Brain microvascular endothelial cell (primary cell): Measurements from ENCODE around the gene REV1.

ENCODE experiments used
- DNase-seq: peaks from one replicate; pipeline ENCODE4 v3.0.0-alpha.2; 2020
- H3K27ac ChIP-seq: fragments of 250-450 bp; sonication (Bioruptor Pico); 2 replicates; pipeline ENCODE4 v1.5.1; 2020; ENCODE audit warnings: mild to moderate bottlenecking, moderate library complexity
- H3K27me3 ChIP-seq: fragments of 250-450 bp; sonication (Bioruptor Pico); replicated peaks from 2 replicates; pipeline ENCODE4 v1.5.1; 2020; ENCODE audit warnings: mild to moderate bottlenecking
- H3K36me3 ChIP-seq: fragments of 250-450 bp; sonication (Bioruptor Pico); replicated peaks from 2 replicates; pipeline ENCODE4 v1.5.1; 2020; ENCODE audit warnings: mild to moderate bottlenecking
- H3K4me3 ChIP-seq: 2 replicates; pipeline ENCODE4 v1.5.1; 2011; ENCODE audit warnings: low read depth, mild to moderate bottlenecking, control low read depth, low read length, moderate library complexity
- in situ Hi-C: cut with HindIII; loops from 2 replicates; pipeline ENCODE4 v1.10.0; 2017; ENCODE audit warnings: low sequenced_read_pairs, low pct_ligation_motif_present
- TF ChIP-seq, protein P1 (sequence below): IDR thresholded peaks from 2 replicates; pipeline ENCODE4 v1.5.1; 2011; ENCODE audit warnings: low read depth, mild to moderate bottlenecking, moderate library complexity, low read length, control low read depth, inconsistent platforms; ENCODE audit errors: missing control alignments

The REV1 gene

DNA sequence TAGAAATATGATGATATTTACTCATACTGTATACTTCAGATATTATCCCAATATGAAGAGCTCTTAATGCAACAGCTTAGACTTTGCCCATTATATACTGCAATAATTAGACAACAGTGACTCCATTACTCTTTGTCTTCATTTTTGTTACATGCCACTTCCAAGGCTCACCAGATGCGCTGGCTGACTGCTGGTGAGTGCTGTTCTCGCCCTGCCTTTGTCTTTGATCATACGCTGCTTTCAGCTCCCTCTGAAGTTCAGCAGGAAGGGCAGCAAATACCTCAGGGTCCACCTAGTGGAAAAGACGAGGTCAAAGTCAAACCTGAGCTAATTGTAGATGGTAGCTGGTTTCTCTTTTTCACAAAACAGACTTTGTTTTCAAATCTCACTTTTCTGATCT lies 86.3 kb downstream of the REV1 start:
- in situ Hi-C loops, result no loop called here
- DNase-seq, result no peak
- Histone ChIP-seq H3K27me3 (no peaks in the 10 kb centered on the region), H3K36me3 (peaks cover 63% of the 10 kb centered on the region), H3K27ac (no peak overlapping the region), H3K4me3 (no peak overlapping the region)
- TF ChIP-seq, protein P1, sequence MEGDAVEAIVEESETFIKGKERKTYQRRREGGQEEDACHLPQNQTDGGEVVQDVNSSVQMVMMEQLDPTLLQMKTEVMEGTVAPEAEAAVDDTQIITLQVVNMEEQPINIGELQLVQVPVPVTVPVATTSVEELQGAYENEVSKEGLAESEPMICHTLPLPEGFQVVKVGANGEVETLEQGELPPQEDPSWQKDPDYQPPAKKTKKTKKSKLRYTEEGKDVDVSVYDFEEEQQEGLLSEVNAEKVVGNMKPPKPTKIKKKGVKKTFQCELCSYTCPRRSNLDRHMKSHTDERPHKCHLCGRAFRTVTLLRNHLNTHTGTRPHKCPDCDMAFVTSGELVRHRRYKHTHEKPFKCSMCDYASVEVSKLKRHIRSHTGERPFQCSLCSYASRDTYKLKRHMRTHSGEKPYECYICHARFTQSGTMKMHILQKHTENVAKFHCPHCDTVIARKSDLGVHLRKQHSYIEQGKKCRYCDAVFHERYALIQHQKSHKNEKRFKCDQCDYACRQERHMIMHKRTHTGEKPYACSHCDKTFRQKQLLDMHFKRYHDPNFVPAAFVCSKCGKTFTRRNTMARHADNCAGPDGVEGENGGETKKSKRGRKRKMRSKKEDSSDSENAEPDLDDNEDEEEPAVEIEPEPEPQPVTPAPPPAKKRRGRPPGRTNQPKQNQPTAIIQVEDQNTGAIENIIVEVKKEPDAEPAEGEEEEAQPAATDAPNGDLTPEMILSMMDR, result no peak

DNA sequence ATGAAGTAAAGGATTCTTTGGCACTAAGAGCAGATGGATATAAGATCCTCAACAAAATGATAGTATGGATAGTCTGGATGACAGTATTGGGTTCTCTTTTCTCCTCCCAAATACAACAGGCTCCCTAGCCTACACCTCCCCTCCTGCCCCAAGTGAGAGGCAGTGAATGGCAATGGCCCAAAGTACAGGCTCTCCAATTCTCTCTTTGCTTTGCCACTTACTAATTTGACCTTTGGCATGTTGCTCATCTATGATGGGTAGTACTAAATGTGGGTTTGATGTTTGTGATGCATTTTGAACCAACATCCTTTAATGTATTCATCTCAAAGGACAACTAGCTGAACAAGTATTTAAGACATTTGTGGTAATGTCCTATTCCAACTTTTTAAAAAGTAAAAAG lies 86.7 kb downstream of the REV1 start:
- Histone ChIP-seq H3K27ac (no peak overlapping the region), H3K36me3 (peaks cover 68% of the 10 kb centered on the region), H3K4me3 (no peak overlapping the region), H3K27me3 (no peaks in the 10 kb centered on the region)
- DNase-seq, result no peak
- in situ Hi-C loops, result no loop called here
- TF ChIP-seq, protein P1, result no peak

DNA sequence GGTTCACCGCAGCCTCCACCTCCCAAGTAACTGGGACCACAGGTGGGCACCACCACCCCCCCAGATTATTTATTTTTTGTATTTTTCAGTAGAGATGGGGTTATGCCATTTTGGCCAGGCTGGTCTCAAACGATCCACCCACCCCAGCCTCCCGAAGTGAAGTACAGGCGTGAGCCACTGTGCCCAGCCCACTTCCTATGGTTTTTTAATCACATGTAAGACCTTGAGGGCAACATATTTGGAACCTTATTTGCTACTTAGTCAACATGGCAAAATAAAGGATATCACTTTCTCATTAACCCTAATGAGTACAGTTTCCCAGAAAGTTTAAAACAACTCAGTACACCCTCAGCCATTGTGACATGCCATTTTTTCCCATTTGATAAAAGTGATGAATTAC lies 88.0 kb downstream of the REV1 start:
- H3K27ac ChIP-seq, result no peak overlapping the region
- in situ Hi-C loops, result no loop called here

DNA sequence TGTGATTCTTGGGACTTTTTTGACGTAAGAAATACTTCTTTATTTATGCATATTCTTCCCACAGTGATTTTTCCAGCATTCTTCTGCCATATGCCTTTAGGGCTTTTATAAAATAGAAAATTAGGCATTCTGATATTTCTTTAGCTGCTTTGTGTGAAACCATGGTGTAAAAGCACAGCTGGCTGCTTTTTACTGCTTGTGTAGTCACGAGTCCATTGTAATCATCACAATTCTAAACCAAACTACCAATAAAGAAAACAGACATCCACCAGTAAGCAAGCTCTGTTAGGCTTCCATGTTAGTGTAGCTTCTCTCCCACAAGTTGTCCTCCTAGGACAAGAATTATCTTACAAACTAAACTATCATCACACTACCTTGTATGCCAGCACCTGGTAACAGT lies 90.0 kb downstream of the REV1 start:
- no peak overlapping the region for H3K4me3 ChIP-seq
- in situ Hi-C loops, result no loop called here
- peaks cover 77% of the 10 kb centered on the region for H3K36me3 ChIP-seq
- H3K27me3 ChIP-seq, result no peaks in the 10 kb centered on the region
- no peak overlapping the region for H3K27ac ChIP-seq
- TF ChIP-seq, protein P1, result no peak
- no peak for DNase-seq

More for the DNA sequence above, 88.0 kb downstream of the REV1 start:
- Histone ChIP-seq H3K4me3 (no peak overlapping the region), H3K36me3 (peaks cover 73% of the 10 kb centered on the region), H3K27me3 (no peaks in the 10 kb centered on the region)
- no peak for DNase-seq
- TF ChIP-seq, protein P1, result no peak

DNA sequence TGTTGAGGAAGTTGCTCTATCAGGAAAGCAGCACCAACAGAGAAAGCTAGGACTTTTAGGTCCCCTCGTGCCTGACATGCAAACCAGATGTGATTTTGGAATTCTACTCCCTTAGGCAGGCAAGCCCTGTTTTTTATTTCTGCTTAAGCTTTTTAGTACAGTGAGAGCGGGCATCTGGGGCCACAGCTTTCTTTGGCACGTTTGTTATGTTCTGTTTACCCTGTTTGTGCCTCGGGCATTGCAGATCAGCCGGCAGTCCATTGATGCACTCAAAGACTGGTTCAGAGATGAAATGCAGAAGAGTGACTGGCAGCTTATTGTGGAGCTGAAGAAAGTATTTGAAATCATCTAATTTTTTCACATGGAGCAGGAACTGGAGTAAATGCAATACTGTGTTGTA lies 90.8 kb downstream of the REV1 start:
- Histone ChIP-seq H3K36me3 (peaks cover 76% of the 10 kb centered on the region), H3K4me3 (no peak overlapping the region), H3K27me3 (no peaks in the 10 kb centered on the region), H3K27ac (no peak overlapping the region)
- no peak for DNase-seq
- TF ChIP-seq, protein P1, result no peak
- in situ Hi-C loops, result no loop called here

DNA sequence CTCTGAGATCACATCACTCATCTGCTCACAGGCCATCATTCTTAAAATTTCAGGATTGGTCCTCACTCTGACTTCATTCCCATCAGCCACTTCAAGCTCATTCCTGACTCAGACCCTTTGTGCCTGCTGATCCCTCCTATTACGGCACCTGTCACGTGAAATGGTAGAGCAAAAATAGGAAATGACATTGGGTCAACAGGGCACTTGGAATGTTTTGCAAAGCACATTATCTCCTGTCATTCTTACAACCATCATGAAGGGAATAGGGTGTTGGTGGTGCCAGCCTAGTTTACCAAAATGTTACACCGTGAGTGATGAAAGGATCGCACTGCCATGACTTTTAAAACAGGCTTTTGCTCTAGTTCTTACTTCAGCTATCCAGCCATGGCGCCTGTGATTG lies 91.5 kb downstream of the REV1 start:
- Histone ChIP-seq H3K27ac (no peak overlapping the region), H3K27me3 (no peaks in the 10 kb centered on the region), H3K36me3 (peaks cover 81% of the 10 kb centered on the region), H3K4me3 (no peak overlapping the region)
- no peak for DNase-seq
- in situ Hi-C loops, result no loop called here
- TF ChIP-seq, protein P1, result no peak
